Colonic mucosa (tissue), 4 donors: ENCODE data around the gene DTNA. TPM values are rescaled to one million over a fixed set of nuclear protein-coding genes. Genes with fewer than 3 reads are reported as not detected.

Source experiments
- DNase-seq: peaks from one replicate; pipeline ENCODE4 v3.0.0-alpha.2; 2020
- H3K27ac ChIP-seq: fragments of 200-600 bp; one replicate; pipeline ENCODE4 v1.8.0; 2021
- H3K27me3 ChIP-seq: fragments of 200-600 bp; one replicate; pipeline ENCODE4 v1.8.0; 2021
- H3K36me3 ChIP-seq: fragments of 200-600 bp; one replicate; pipeline ENCODE4 v1.8.0; 2021
- H3K4me1 ChIP-seq: fragments of 200-600 bp; one replicate; pipeline ENCODE4 v1.8.0; 2021; ENCODE audit warnings: mild to moderate bottlenecking
- H3K4me3 ChIP-seq: fragments of 200-600 bp; one replicate; pipeline ENCODE4 v1.8.0; 2021
- H3K9ac ChIP-seq, 2 donors: one replicate each; pipeline ENCODE4 v1.7.0; 2013; ENCODE audit warnings: control low read depth in 2 of 2, low read depth in 2 of 2, low read length in 2 of 2
- H3K9me3 ChIP-seq: fragments of 200-600 bp; one replicate; pipeline ENCODE4 v1.8.0; 2021
- intact Hi-C: fragments of 100-400 bp; cut with DNase I; formaldehyde crosslinking; loops from one replicate; pipeline ENCODE4 v1.14.1; 2022
- total RNA-seq, 2 donors: library from RNA; stranded (reverse); fragmentation: NEBNext Ultra II Directional in 1 of 2; extraction: Animal tissue kit (Norgen Biotek cat#: 25700) in 1 of 2; gene quantifications; one replicate each; pipeline ENCODE4 v1.2.1, GENCODE V29; 2021
- TF ChIP-seq, protein P1 (sequence below): fragments of 200-600 bp; IDR thresholded peaks from one replicate; pipeline ENCODE4 v1.8.0; 2022; ENCODE audit warnings: antibody characterized with exemption, mild to moderate bottlenecking
- donor health status: healthy.
- donor health status: DM: no; HTN: no; CAD: no.
- donor health status: DM: no; HTN: no; CAD: no.

The DTNA gene
- total RNA-seq, 2 donors from 2014 or later = 1.3 to 7.5 TPM

DNA sequence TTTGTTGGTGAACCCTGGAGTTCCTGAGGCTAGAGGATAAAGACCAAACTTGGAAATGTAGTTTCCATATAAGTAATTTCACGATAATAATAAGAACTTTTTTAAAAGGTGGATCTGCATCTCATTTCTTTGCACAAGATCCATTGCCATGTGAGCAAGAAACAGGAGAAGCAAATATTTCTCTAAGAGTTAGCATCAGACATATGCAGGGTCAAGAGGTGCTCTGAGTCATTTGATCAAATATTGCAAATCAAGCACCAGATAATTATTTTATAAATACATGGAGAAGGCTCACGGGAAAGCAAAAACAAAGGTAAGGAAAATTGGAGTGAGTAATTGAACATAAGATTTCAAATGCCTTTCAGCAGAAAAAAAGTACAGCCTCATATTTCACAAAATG, 118.0 kb downstream of the DTNA start:
- Histone ChIP-seq H3K9me3 (no peaks in the 10 kb centered on the region), H3K9ac (no peak overlapping the region), H3K4me3 (no peak overlapping the region), H3K27me3 (no peaks in the 10 kb centered on the region), H3K36me3 (no peaks in the 10 kb centered on the region), H3K4me1 (no peaks in the 10 kb centered on the region), H3K27ac (no peak overlapping the region)
- intact Hi-C loops = no loop called here
- no peak for DNase-seq
- TF ChIP-seq, protein P1, sequence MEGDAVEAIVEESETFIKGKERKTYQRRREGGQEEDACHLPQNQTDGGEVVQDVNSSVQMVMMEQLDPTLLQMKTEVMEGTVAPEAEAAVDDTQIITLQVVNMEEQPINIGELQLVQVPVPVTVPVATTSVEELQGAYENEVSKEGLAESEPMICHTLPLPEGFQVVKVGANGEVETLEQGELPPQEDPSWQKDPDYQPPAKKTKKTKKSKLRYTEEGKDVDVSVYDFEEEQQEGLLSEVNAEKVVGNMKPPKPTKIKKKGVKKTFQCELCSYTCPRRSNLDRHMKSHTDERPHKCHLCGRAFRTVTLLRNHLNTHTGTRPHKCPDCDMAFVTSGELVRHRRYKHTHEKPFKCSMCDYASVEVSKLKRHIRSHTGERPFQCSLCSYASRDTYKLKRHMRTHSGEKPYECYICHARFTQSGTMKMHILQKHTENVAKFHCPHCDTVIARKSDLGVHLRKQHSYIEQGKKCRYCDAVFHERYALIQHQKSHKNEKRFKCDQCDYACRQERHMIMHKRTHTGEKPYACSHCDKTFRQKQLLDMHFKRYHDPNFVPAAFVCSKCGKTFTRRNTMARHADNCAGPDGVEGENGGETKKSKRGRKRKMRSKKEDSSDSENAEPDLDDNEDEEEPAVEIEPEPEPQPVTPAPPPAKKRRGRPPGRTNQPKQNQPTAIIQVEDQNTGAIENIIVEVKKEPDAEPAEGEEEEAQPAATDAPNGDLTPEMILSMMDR = no peak

DNA sequence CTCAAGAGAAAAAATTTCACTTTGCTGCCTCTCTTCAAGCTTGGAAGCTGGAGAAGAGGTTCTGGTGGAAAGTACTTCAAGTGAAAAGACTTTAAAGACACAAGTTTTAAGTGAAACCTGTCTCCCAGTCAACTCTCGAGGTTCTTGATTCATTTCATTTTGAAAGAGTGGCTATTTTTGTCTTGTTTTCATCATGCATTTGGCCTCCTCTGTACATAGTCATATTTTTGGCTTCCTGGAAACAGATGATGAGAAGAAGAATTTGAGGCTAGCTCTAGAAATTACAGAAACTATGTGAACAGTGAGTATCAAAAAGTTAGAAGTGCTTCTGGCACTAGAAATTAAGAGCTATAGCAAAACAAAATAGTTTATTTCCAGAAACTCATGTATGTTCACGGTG, 124.8 kb downstream of the DTNA start:
- Histone ChIP-seq H3K4me1 (no peaks in the 10 kb centered on the region), H3K9ac (no peak overlapping the region), H3K36me3 (no peaks in the 10 kb centered on the region), H3K4me3 (no peak overlapping the region), H3K27ac (no peak overlapping the region), H3K27me3 (no peaks in the 10 kb centered on the region), H3K9me3 (no peaks in the 10 kb centered on the region)
- TF ChIP-seq, protein P1 = no peak
- intact Hi-C loops = no loop called here
- no peak for DNase-seq

DNA sequence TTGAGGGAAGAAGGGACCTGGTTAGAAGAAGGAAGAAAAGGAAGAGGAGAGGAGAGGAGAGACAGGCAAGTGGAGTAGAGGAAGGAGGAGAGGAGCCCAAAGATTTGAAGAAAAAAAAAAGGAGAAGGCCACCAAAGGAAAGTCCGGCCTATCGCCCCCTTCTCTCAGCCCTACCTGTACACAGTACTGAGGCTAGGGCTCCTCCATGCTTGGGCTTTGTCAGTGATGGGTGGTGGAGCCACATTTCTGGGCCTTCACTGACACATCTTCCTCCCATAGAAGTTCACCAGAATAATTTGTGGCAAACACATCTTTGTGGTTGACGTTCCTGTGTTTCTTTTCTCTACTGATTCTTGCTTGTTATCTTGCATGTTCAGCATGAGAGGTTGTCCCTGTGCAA, 125.4 kb downstream of the DTNA start:
- H3K36me3 ChIP-seq = no peaks in the 10 kb centered on the region
- H3K27me3 ChIP-seq = no peaks in the 10 kb centered on the region
- no peak overlapping the region for H3K27ac ChIP-seq
- H3K4me1 ChIP-seq = no peaks in the 10 kb centered on the region
- intact Hi-C loops = no loop called here
- H3K9ac ChIP-seq = no peak overlapping the region
- TF ChIP-seq, protein P1 = no peak
- H3K4me3 ChIP-seq = no peak overlapping the region
- DNase-seq = no peak
- H3K9me3 ChIP-seq = no peaks in the 10 kb centered on the region

DNA sequence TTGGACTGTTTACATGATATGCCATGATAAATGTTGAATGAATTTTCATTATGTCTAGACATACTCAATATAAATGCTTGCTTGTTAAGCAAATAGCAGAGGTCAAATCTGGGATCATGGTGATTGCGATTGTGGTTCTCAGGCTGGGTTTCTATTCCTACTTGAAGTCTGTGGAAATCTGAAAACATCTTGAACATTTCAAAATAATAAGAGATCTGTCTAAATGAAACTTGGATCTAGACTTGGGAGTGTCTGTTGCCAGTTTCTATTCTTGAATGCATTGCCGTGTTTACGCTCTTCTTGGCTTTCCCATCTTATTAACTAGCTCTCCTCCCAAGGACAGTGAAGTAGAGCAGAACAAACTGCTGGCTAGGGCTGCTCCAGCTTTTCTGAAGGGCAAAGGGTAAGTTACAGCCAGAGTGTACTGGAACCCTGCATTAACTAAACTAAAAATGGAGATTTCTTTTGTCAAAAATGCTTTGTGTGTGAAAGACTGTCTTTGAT, 127.7 kb downstream of the DTNA start:
- Histone ChIP-seq H3K27ac (no peak overlapping the region), H3K9ac (no peak overlapping the region), H3K4me1 (no peaks in the 10 kb centered on the region), H3K4me3 (no peak overlapping the region), H3K9me3 (no peaks in the 10 kb centered on the region), H3K27me3 (no peaks in the 10 kb centered on the region), H3K36me3 (no peaks in the 10 kb centered on the region)
- TF ChIP-seq, protein P1 = no peak
- intact Hi-C loops = no loop called here
- DNase-seq = no peak

DNA sequence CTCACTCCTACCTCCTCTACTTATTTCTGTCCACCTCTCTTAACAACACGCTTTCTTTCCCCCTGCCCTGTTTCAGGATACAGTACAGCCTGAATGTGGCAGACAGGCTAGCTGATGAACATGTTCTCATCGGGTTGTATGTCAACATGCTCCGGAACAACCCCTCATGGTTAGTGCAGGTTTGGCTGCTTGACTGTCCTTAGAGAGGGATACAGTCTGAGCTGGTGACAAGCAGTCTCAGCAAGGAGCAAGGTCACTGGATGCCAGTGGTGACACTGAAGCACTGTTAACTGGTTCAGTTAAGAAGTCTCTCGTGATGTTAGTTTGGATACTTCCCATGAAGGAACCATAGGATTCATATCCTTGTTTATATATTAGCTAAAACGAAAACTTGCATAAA, 128.6 kb downstream of the DTNA start:
- TF ChIP-seq, protein P1 = no peak
- Histone ChIP-seq H3K9me3 (no peaks in the 10 kb centered on the region), H3K27ac (no peak overlapping the region), H3K9ac (no peak overlapping the region), H3K27me3 (no peaks in the 10 kb centered on the region), H3K36me3 (no peaks in the 10 kb centered on the region), H3K4me1 (no peaks in the 10 kb centered on the region), H3K4me3 (no peak overlapping the region)
- intact Hi-C loops = no loop called here
- no peak for DNase-seq
